ENCODE results near the gene VPS41.

VPS41 gene

GRCh38 chr7:38905056-38905759 is 3.8 kb downstream of the VPS41 start:
- DNase-seq: no peak

GRCh38 chr7:38903057-38903456 is 5.9 kb downstream of the VPS41 start:
- DNase-seq: no peak

- DNase-seq: no peak
Measured at GRCh38 chr7:38902449-38902848, 6.5 kb downstream of the VPS41 start.

- no peak for DNase-seq
Measured at GRCh38 chr7:38893061-38893460, 15.9 kb downstream of the VPS41 start.

GRCh38 chr7:38890597-38890996 is 18.4 kb downstream of the VPS41 start:
- no peak for DNase-seq

- no peak for DNase-seq
Measured at GRCh38 chr7:38889872-38890432, 19.0 kb downstream of the VPS41 start.

- no peak for DNase-seq
Measured at GRCh38 chr7:38889079-38889478, 19.9 kb downstream of the VPS41 start.

- DNase-seq: no peak
Measured at GRCh38 chr7:38886265-38886664, 22.7 kb downstream of the VPS41 start.

GRCh38 chr7:38883706-38884105 is 25.3 kb downstream of the VPS41 start:
- no peak for DNase-seq

- no peak for DNase-seq
Measured at GRCh38 chr7:38881947-38882684, 26.9 kb downstream of the VPS41 start.

GRCh38 chr7:38881015-38881414 is 28.0 kb downstream of the VPS41 start:
- DNase-seq: no peak

GRCh38 chr7:38880454-38880853 is 28.5 kb downstream of the VPS41 start:
- DNase-seq: no peak

- DNase-seq: no peak
Measured at GRCh38 chr7:38880035-38880434, 29.0 kb downstream of the VPS41 start.

- no peak for DNase-seq
Measured at GRCh38 chr7:38878694-38879457, 30.1 kb downstream of the VPS41 start.

GRCh38 chr7:38873433-38873832 is 35.6 kb downstream of the VPS41 start:
- DNase-seq: no peak

GRCh38 chr7:38872202-38872601 is 36.8 kb downstream of the VPS41 start:
- DNase-seq: no peak

- DNase-seq: no peak
Measured at GRCh38 chr7:38870147-38870546, 38.8 kb downstream of the VPS41 start.

GRCh38 chr7:38863601-38864291 is 45.2 kb downstream of the VPS41 start:
- DNase-seq: no peak

- no peak for DNase-seq
Measured at GRCh38 chr7:38862666-38863065, 46.3 kb downstream of the VPS41 start.

- no peak for DNase-seq
Measured at GRCh38 chr7:38858259-38858884, 50.6 kb downstream of the VPS41 start.

GRCh38 chr7:38855867-38856266 is 53.1 kb downstream of the VPS41 start:
- DNase-seq: no peak

- no peak for DNase-seq
Measured at GRCh38 chr7:38855386-38855785, 53.6 kb downstream of the VPS41 start.

All from NCI-H526 treated with DMSO at 0.1 percent for 48 hours (cell line).